ENCODE results near the gene SLC22A23.
A peak's percentile ranks its signal among the peaks of the same experiment; 100 is the strongest.

Gene SLC22A23

GRCh38 chr6:3380344-3381232 is 76.3 kb downstream of the SLC22A23 start:
- TF ChIP-seq ZFX (IDR thresholded peaks at IDR 0.05) (no peak), CTCF (conservative IDR thresholded peaks at IDR 0.05) (no peak)
- H3K27ac ChIP-seq, result peak overlapping the region; percentile 88

- H3K27ac ChIP-seq, result peak overlapping the region; percentile 62
- TF ChIP-seq ZFX (IDR thresholded peaks at IDR 0.05), result no peak
- no peak for TF ChIP-seq CTCF (conservative IDR thresholded peaks at IDR 0.05)
Observed at GRCh38 chr6:3379482-3380060, 77.3 kb downstream of the SLC22A23 start.

- peak overlapping the region; percentile 62 for H3K27ac ChIP-seq
Observed at GRCh38 chr6:3378808-3379207, 78.0 kb downstream of the SLC22A23 start.

- H3K27ac ChIP-seq, result peak overlapping the region; percentile 62
Observed at GRCh38 chr6:3378398-3378782, 78.5 kb downstream of the SLC22A23 start.

- peak overlapping the region; percentile 62 for H3K27ac ChIP-seq
- TF ChIP-seq CTCF (conservative IDR thresholded peaks at IDR 0.05) (no peak), ZFX (IDR thresholded peaks at IDR 0.05) (no peak)
Observed at GRCh38 chr6:3377536-3378397, 79.1 kb downstream of the SLC22A23 start.

GRCh38 chr6:3376893-3377535 is 79.8 kb downstream of the SLC22A23 start:
- TF ChIP-seq ZFX (IDR thresholded peaks at IDR 0.05), result no peak
- TF ChIP-seq CTCF (conservative IDR thresholded peaks at IDR 0.05), result no peak
- peak overlapping the region; percentile 62 for H3K27ac ChIP-seq

- no peak overlapping the region for H3K27ac ChIP-seq
- TF ChIP-seq ZFX (IDR thresholded peaks at IDR 0.05), result no peak
- no peak for TF ChIP-seq CTCF (conservative IDR thresholded peaks at IDR 0.05)
Observed at GRCh38 chr6:3376064-3376463, 80.8 kb downstream of the SLC22A23 start.

All from C4-2B (cell line).